GM19240 (cell line): Measurements from ENCODE around the gene CAMSAP1.
"Not testable (repeated sequence)": the region's sequence is repeated elsewhere in the genome, so short reads cannot be mapped to it uniquely, and the experiment has no call there.

Experiments
- DNase-seq: peaks from one replicate; pipeline ENCODE4 v3.0.0; 2011; ENCODE audit warnings: low spot score; ENCODE audit not compliant: insufficient read length

The CAMSAP1 gene

GRCh38 chr9:135920973-135921585, 13.7 kb upstream of the CAMSAP1 start:
- no peak for DNase-seq

GRCh38 chr9:135920256-135920930, 13.0 kb upstream of the CAMSAP1 start:
- DNase-seq: no peak

GRCh38 chr9:135919318-135919890, 12.1 kb upstream of the CAMSAP1 start:
- no peak for DNase-seq

GRCh38 chr9:135916227-135916626, 8.9 kb upstream of the CAMSAP1 start:
- DNase-seq: not testable (repeated sequence)

GRCh38 chr9:135914921-135915320, 7.6 kb upstream of the CAMSAP1 start:
- DNase-seq: no peak

GRCh38 chr9:135911233-135911632, 3.9 kb upstream of the CAMSAP1 start:
- not testable (repeated sequence) for DNase-seq

GRCh38 chr9:135910757-135911156, 3.4 kb upstream of the CAMSAP1 start:
- no peak for DNase-seq

- DNase-seq: no peak
Observed at GRCh38 chr9:135910216-135910615, 2.9 kb upstream of the CAMSAP1 start.

- no peak for DNase-seq
Observed at GRCh38 chr9:135909371-135909770, 2.0 kb upstream of the CAMSAP1 start.

GRCh38 chr9:135908754-135909204, 1.4 kb upstream of the CAMSAP1 start:
- no peak for DNase-seq

- DNase-seq: no peak
Observed at GRCh38 chr9:135908093-135908753, 877 bp upstream of the CAMSAP1 start.

- peak; percentile 22 for DNase-seq
Observed at GRCh38 chr9:135907006-135907430, 328 bp downstream of the CAMSAP1 start.

GRCh38 chr9:135906291-135907005, 898 bp downstream of the CAMSAP1 start:
- DNase-seq: no peak

- DNase-seq: no peak
Observed at GRCh38 chr9:135905380-135906258, 1.7 kb downstream of the CAMSAP1 start.

GRCh38 chr9:135903786-135904520, 3.4 kb downstream of the CAMSAP1 start:
- DNase-seq: no peak

- no peak for DNase-seq
Observed at GRCh38 chr9:135903358-135903656, 4.0 kb downstream of the CAMSAP1 start.

GRCh38 chr9:135902655-135903357, 4.5 kb downstream of the CAMSAP1 start:
- DNase-seq: no peak

GRCh38 chr9:135901826-135902225, 5.5 kb downstream of the CAMSAP1 start:
- DNase-seq: no peak

- DNase-seq: no peak
Observed at GRCh38 chr9:135901031-135901758, 6.2 kb downstream of the CAMSAP1 start.
